ENCODE results near the gene RPS29.

Gene RPS29

DNA sequence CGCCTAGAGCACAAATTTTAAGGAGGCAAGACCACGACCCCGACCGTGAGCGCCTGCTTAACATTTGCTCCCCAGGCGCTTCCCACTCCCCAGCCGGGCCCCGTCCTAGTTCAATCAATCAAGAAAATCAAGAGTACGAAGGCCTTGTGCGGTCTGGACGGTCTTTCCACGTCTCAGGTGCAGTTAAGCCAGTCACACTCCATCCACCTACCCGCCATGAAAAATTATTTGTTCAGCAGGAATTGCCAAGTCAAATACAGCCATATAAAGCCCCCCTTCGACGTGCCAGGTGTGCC is 12.0 kb upstream of the RPS29 start:
- DNase-seq, result no peak

- peak in 1 of 2 donors; percentile 5 for DNase-seq
Measured at GRCh38 chr14:49594347-49595091, 8.3 kb upstream of the RPS29 start.

- DNase-seq, result no peak
Measured at GRCh38 chr14:49593016-49593415, 6.8 kb upstream of the RPS29 start.

DNA sequence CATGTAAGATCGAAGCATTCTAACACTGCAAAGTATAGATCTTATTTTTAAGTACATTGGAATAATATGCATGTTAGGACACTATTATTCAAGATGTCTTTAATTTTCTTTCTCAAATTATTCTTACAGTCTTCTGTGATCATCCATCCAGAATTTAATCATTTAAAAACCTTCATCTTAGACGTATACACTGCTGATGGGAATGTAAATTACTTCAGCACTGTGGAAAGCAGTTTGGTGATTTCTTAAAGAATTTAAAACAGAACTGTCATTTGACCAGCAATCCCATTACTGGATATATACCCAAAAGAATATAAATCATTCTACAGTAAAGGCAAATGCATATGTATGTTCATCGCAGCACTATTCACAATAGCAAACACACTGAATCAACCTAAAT is 3.2 kb upstream of the RPS29 start:
- DNase-seq, result no peak

GRCh38 chr14:49586673-49587460 is 687 bp upstream of the RPS29 start:
- peak; percentile 36 to 87 for DNase-seq

- peak; percentile 6 to 31 for DNase-seq
Measured at GRCh38 chr14:49584981-49585640, 1.1 kb downstream of the RPS29 start.

- no peak for DNase-seq
Measured at GRCh38 chr14:49584058-49584457, 2.1 kb downstream of the RPS29 start.

DNA sequence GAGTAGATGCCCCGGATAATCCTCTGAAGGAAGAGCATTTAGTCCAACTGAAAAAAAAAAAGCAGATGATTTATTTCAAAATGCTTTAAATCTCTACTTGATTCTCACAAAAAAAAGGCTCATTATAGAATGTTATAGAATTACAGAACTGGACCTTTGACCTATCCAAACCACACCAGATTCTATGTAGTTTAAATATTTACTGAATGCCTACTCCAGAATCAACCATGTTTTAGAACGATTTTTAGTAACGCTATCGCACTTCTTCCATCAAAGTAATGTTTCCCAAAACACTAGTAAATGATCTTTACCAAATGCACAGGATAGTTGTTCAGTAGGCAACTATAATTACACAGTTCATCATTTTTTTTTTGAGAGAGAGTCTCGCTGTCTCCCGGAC is 2.6 kb downstream of the RPS29 start:
- DNase-seq, result no peak

DNA sequence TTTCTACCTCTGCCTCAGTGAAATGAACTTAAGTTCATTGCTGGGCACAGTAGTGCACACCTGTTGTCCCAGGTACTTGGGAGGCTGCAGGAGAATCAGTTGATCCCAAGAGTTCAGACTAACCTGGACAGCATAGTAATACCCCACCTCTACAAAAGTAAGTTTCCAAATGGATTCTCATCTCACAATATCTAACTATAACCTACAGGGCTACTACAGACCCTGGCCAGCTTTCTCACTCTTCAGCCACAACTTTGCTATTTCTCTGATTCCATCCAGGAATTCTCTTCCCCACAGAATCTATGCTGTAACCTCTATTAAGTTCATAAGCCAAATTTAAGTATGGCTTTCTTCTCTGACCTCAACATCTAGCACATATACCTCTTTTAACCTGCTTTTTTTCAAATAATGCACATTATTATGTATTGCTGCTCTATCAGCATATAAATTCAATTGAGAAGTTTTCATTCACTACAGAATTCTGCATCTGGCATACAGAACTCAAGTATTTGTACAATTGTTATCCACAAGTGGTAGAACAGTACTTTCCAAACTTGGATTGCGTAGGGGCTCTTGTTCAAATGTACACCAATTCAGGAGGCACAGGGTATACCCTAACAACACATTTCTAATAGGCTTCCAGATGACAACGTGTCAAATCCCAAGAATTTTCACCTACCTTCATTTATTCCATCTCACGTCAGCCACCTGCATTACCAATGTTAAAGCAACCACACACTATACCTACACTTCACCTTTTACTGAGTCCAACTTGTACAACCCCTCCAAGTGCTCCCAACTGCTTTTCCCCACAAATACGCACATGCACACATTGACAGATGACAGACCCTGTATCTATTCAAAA is 3.8 kb downstream of the RPS29 start:
- DNase-seq, result no peak

DNA sequence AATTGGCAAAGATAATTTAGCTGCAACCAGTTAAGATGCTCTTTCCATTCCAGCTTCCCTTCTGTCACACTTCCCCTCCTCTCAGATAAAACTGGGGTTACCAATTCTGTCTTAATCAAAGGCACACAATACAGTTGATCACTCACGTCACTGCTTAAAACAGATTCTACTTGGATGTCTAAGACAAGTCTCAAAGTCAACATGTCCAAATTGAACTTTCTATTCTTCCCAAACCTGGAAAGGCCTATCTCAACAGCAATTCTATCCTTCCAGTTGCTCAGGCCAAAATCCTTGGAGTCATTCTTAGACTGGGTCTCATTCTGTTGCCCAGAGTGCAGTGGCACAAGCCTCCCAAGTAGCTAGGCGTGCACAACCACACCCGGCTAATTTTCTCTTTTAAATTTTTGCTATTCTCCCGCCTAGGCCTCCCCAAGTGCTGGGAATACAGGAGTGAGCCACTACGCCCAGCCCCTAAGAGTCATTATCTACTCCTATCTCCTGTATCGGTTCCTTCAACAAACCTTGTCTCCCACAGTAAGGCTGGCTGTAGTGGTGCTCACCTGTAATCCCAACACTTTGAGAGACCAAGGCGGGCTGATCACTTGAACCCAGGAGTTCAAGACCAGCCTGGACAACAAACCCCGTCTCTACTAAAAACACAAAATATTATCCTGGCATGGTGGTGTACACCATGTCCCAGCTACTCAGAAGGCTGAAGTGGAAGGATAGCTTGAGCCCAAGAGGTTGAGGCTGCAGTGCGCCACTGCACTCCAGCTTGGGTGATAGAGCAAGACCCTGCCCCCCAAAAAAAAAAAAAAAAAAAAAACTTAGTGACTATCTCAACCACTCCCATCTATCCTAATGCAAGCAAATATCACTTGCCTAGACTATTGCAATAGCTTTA is 4.7 kb downstream of the RPS29 start:
- DNase-seq, result no peak

GRCh38 chr14:49579841-49580240 is 6.3 kb downstream of the RPS29 start:
- no peak for DNase-seq

DNA sequence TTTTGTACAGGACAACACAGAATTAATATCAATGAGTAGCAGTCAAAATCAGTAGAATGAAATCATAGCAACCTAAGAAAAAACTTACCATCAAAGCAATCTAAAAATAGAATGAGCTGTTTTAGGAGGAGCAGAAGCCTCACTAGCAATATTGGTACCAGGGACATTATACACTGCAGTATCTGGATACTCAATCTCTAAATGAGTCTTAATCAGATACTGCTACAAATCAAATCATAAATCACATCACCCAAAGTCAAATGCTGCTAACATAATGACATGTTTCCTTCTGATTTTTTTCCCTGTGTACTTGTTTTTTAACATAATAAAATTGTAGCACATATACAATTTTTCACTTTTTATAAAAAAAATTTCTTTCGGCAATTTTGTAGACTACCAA is 8.0 kb downstream of the RPS29 start:
- no peak for DNase-seq

- DNase-seq, result no peak
Measured at GRCh38 chr14:49574038-49574437, 12.1 kb downstream of the RPS29 start.

DNA sequence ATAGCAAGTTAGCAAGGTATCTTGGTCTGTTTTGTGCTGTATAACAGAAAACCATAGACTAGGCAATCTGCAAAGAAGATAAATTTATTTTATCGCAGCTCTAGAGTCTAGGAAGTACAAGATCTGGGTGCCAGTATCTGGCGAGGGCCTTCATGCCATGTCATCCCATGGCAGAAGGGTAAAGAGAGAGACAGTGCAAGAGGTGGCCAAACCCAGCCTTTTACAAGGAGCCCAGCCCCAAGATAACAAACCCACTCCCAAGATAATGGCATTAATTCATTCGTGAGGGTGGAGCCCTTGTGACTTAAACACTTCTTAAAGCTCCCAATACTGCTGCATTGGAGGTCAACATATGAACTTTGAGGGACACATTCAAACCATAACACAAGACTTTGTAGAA is 16.9 kb downstream of the RPS29 start:
- DNase-seq, result no peak

DNA sequence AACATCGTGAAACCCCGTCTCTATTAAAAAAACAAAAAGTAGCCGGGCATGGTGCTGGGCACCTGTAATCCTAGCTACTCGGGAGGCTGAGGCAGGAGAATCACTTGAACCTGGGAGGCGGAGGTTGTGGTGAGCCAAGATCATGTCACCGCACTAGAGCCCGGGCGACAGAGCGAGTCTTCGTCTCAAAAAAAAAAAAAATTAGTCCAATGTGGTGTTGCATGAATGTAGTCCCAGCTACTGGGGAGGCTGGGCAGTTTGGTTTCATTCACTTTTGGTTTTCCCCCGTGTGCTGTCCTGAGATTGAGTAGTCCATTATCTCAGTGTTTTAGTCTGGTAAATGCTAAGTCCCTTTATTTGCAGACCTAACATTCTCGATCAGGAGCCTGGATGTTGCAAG is 19.5 kb downstream of the RPS29 start:
- no peak for DNase-seq

DNA sequence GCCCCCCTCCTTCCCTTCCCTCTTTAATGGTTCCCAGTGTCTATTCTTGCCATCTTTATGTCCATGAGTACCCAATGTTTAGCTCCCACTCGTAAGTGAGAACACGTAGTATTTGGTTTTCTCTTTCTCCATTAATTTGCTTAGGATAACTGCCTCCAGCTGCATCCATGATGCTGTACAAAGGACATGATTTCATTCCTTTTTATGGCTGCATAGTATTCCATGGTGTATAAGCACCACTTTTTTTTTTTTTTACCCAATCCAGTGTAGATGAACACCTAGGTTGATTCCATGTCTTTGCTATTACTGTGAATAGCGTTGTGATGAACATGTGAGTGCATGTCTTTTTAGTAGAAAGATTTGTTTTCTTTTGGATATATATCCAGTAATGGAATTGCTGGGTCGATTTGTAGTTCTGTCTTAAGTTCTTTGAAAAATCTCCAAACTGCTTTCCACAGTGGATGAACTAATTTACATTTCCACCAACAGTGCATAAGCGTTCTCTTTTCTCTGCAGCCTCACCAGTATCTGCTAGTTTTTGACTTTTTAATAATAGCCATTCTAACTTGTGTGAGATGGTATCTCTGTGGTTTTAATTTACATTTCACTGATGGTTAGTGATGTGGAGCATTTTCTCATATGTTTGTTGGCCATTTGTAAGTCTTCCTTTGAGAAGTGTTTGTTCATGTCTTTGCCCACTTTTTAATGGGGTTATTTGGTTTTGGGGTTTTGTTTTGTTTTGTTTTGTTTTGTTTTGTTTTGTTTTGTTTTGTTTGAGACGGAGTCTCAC is 26.0 kb downstream of the RPS29 start:
- DNase-seq, result no peak

DNA sequence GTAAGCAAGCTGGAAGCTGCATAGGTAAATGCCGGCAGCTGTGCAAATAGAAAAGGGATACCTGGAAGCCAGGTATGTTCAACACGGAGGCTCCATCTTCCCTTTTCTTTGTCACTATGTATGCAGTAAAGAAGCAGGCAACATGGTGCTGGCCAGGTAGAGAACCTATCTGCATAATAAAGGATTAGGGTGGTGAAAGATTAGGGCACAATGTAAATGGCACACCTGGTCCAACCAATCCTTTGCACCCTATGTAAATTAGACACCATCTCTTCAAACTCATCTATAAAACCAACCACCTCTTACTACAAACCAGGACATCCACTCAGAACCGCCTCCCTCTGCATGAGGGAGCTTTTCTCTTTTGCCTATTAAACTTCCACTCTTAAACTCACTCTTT is 32.3 kb downstream of the RPS29 start:
- DNase-seq, result no peak

DNA sequence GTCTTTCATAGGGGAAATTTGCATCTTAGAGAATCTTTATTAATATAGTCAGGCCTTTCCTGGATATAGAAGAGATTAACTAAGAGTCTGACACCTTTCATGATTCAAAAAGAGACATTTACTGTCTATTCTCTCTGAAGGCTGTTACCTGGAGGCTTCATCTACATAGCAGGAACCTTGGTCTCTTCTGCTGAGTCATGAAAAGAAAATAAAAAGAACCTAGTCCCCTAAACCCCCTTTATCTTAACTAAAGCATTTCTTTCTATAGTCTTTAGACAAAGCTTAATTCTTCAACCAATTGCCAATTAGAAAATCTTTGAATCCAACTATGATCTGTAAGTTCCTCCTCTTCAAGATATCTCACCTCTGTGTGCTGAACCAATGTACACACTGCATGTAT is 33.1 kb downstream of the RPS29 start:
- DNase-seq, result no peak

DNA sequence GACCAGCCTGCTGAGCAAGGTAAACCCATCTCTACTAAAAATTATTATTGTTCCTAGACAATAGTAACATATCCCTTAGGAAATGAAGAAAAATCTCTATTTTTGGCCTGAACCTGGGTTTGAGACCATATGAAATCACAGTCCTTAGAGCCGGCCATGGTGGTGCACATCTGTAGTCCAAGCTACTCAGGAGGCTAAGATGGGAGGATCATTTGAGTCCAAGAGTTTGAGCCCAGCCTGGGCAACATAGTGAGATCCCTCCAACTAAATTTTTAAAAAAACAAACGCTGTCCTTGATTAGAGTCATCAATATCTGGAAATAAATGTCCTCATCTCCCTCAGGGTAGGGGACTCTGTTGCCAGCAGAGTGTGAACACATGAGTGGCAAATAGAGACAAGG is 34.6 kb downstream of the RPS29 start:
- DNase-seq, result no peak

DNA sequence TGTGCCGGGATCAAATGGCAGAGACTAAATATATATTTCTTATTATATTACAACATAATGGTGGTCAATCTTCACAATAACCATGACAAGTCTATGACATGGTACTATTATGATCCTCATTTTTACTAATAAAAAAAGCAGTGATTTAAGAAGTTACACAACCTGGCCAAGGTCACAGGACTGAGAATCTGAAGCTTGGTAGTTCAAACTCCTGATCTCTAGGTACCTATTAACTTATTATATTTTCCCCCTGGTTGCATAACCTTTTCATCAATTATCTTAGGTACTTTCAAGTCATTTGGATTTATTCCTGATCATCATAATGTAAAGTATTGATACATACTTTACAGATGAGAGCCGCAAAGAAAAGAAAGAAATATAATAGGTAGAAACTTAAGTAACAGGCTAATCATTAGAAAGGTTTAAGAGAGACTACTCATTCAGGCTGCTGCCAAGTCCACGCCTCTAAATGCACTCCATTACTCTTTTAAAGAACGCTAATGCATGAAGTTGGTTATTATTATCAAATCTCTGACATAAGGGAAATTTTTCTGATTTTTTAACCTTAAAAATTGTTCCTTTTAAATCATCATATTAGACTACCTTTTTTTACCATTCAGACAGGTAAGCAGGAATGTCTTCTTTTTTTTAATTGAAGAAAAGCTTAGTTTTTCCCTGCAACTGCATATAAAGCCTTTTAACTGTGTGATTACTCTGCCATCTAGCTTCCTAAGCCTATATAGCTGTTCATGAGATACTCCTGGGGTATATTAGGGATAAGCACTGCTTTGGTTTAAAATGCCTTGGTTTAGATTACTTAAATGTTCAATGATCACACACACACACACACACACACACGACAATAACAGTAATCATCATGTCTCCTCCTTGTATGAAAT is 35.6 kb downstream of the RPS29 start:
- DNase-seq, result no peak

Measured in CD4-positive, alpha-beta T cell treated with Interferon alpha-2 for 1 hour (primary cell).